Muscle of leg (tissue), 16 donors: ENCODE results near the gene CCDC24. TPM values are rescaled to one million over a fixed set of nuclear protein-coding genes. Genes with fewer than 3 reads are reported as not detected.

ENCODE experiments used
- DNase-seq: peaks from one replicate; pipeline ENCODE4 v3.0.0; 2013
- H3K27ac ChIP-seq: one replicate; pipeline ENCODE4 v1.5.1; 2013; ENCODE audit warnings: mild to moderate bottlenecking, low read length, control low read depth
- H3K27me3 ChIP-seq: one replicate; pipeline ENCODE4 v1.6.1; 2013; ENCODE audit warnings: low read length; ENCODE audit not compliant: control insufficient read depth, insufficient read depth
- H3K36me3 ChIP-seq: one replicate; pipeline ENCODE4 v1.6.1; 2013; ENCODE audit warnings: low read length; ENCODE audit not compliant: control insufficient read depth, insufficient read depth
- H3K4me1 ChIP-seq: one replicate; pipeline ENCODE4 v1.6.1; 2013; ENCODE audit warnings: low read length; ENCODE audit not compliant: control insufficient read depth, insufficient read depth
- H3K4me3 ChIP-seq: one replicate; pipeline ENCODE4 v1.5.1; 2013; ENCODE audit warnings: low read length, control low read depth
- H3K9me3 ChIP-seq: replicated peaks from 2 replicates; pipeline ENCODE4 v1.6.1; 2013; ENCODE audit warnings: low read depth, low read length; ENCODE audit not compliant: control insufficient read depth
- WGBS: methylation state at CpG from one replicate; pipeline ENCODE4 v1.1.5; 2013; ENCODE audit warnings: missing lambda C conversion rate; ENCODE audit not compliant: insufficient coverage; 5-methylcytosine and 5-hydroxymethylcytosine counted together
- long read RNA-seq, 11 donors: transcript quantifications; one replicate each; lab custom pipeline, GENCODE V29; 2026
- polyA plus RNA-seq, 8 donors: library from polyadenylated mRNA; unstranded; fragments of 120-200 nt; gene quantifications; one replicate each; pipeline versions ENCODE4 v1.2.1 to v1.2.3, GENCODE V29; 2013; ENCODE audit warnings: inconsistent platforms in 1 of 8, low replicate concordance in 1 of 8; ENCODE audit not compliant: insufficient read length in 8 of 8, insufficient read depth in 1 of 8
- total RNA-seq: library from RNA; stranded (reverse); fragments of 120-200 nt; gene quantifications from one replicate; pipeline ENCODE4 v1.2.4, GENCODE V29; 2013

CCDC24 gene
- total RNA-seq (0.98 TPM), polyA plus RNA-seq (1 to 10 TPM in 5 of 8 donors, under 1 TPM in 3; 0.77 to 1.9 (median 1.3) TPM)
- long read RNA-seq, donor 1, result 0 reads
- long read RNA-seq, donor 2, result 0 reads
- long read RNA-seq, donor 3, result 0 reads
- long read RNA-seq, donor 4, result 0 reads
- long read RNA-seq, donor 5, result 0 reads
- long read RNA-seq, donor 6, result 0 reads
- long read RNA-seq, donor 7, result 0 reads
- long read RNA-seq, donor 8, result 0 reads
- long read RNA-seq, donor 9, result 0 reads
- long read RNA-seq, donor 10, result 0 reads
- long read RNA-seq, donor 11, result 0 reads

DNA sequence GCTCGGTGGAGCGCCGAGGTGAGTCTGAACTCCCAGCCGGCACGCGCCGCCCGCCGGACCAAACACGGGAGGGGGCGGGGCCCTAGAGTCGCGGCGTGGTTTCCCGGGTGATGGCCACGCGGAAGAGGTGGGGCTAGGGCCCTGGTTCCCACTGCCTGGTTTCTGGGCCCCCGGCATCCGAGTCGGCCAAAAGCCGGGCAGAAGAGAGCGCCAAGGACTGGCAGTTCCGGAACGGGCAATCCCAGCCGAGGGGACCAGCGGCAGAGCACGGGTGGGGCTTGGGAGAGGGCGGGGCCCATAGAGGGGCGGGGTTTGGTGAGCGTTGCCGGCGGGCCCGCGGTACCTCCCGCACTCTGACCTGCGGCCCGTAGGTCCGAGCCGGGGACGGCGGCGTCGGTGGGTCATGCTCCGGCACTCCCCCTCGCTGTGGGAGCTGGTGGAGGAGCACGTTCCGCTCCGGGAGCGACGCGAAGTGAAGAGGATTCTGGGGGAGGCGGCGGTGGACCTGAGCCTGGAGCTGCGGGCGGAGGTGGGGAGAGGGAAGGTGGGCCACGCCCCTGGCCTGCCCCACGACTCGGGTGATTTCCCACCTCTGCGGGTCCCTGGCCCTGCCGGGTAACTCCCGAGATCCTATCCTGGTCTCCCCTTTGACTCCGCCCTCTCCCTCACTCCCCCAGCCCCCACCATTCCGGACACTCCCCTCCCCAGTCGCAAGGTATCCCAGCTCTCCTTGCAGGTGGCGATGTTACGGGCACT, at the start of gene CCDC24:
Gene CCDC24, plus strand, starts transcription at position 124 of the 756 bp plus-strand sequence. Its CDS starts 280 bp downstream, at position 404.
- no peak within 1 kb of the TSS for H3K27ac ChIP-seq
- H3K4me3 ChIP-seq, result peak within 1 kb of the TSS; percentile 70
- H3K36me3 ChIP-seq, result peaks cover 4% of the 10 kb centered on the region
- peaks cover 21% of the 10 kb centered on the region for H3K4me1 ChIP-seq
- no peaks in the 10 kb centered on the region for H3K27me3 ChIP-seq
- H3K9me3 ChIP-seq, result no peaks in the 10 kb centered on the region
- DNase-seq, result peak; percentile 85
- WGBS, result 1% methylated on average over 53 of the region's 66 CpGs

DNA sequence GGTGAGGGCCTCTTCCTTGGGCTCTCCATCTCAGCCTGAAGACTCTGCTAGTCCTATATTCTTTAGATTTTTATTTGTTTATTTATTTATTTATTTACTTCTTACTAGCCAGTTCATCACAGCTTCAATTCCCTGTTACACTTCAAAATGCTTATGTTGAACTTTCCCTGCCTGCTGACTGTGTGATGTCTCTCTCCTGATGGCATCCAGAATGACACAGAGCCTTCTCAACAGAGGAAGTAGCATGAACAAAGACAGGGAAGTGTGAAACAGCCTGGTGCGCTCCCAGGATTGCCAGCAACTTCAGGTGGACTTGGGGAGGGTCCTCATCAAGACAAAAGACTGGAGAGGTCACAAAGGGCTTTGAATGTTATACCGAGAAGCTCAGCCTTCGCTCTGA, 49.0 kb upstream of the CCDC24 start:
- H3K36me3 ChIP-seq, result peaks cover 3% of the 10 kb centered on the region
- no peak for DNase-seq
- peaks cover 22% of the 10 kb centered on the region for H3K4me1 ChIP-seq
- H3K27me3 ChIP-seq, result no peaks in the 10 kb centered on the region
- H3K27ac ChIP-seq, result no peak overlapping the region
- WGBS, result 84% methylated on average over 3 of the region's 3 CpGs
- H3K4me3 ChIP-seq, result no peak overlapping the region
- H3K9me3 ChIP-seq, result no peaks in the 10 kb centered on the region

DNA sequence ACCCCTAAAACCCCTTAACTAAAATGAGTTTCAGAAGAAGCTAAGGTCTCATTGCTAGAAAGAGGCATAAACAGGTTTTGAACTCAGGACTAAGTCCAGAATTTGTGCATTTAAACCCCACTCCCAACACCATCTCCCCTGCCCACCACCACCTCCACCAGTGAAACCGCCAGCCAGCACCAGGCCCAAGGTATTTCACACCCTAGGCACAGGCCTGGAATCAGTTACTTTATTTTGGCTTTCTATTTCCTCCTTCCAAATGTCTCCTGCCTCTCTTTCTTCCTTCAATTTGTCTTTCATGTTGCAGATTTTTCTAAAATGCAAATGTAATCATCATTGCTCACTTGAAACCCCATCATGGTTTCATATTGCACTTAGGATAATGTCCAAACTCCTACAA, 46.5 kb upstream of the CCDC24 start:
- DNase-seq, result no peak
- H3K27ac ChIP-seq, result no peak overlapping the region
- WGBS, result 100% methylated on average over 1 of the region's 1 CpG
- peaks cover 8% of the 10 kb centered on the region for H3K36me3 ChIP-seq
- no peaks in the 10 kb centered on the region for H3K27me3 ChIP-seq
- peaks cover 36% of the 10 kb centered on the region for H3K4me1 ChIP-seq
- H3K9me3 ChIP-seq, result no peaks in the 10 kb centered on the region
- H3K4me3 ChIP-seq, result no peak overlapping the region

DNA sequence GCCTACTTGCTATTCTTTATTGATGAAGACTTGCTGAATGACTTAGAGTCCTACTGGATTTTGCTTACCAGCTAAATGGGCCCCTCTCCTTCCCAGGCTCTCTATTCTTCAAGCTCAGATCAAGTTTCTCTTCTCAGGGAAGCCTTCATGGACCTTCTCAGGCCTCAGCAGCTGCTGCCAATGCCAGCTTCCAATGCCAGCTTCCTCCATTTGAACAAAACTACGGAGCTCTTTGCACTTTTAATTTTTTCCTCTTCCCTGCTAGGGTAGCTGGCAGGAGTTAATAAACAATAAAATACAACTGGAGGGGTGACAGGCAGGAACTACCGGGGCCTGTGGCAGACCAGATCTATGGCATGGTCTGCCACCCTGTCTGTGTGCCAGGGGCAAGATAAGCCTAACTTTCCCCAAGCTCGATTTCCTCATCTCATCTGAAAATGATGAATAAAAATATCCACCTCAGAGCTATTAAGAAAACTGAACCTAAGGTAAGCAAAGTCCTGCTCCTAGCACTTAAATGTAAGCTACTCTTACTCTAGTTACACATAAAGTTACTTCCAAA, 45.6 kb upstream of the CCDC24 start:
- DNase-seq, result peak; percentile 39

DNA sequence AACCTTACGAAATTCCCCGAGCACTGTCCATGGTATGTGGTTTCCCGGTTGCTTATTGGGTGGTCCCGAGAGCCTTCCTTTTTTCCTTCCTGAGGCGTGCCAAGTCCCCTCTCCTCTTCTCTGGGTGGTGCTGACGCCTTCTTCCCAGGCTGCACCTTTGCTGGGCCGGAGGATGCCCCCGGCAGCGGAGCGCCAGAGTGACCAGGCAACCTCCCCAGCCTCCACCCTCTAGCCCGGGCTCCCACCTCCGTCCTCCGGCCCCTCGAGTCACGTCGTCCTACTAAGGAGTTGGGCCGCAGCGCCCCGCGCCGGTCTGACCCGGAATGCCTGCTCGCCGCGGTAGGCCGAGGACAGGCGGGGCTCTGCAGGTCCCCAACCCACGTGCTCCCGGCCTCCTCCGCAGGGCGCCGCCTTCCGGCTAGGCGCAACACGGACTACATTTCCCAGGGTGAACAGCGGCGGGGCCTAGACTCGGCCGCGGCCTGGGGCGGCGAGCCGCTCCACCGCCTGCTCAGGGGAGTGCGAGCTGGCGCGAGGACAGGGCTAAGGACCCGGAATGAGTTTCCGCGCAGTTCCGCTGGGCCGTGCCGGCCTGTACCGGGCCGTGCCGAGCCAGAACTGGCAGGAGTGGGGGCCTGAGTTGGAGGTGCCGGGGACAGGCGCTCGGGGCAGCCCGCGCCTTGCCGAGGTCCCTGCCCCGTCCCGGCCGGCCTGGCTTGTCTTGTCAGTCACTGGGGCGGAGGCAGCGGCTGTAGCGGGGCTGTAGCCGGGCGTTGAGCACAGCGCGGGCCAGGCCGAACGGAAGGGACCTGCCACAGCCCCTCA, 45.0 kb upstream of the CCDC24 start, which contains the start of gene IPO13:
Gene IPO13, plus strand, starts transcription at position 715 of the 825 bp plus-strand sequence. CDS start 651 bp downstream, outside the sequence.
- Histone ChIP-seq H3K9me3 (no peaks in the 10 kb centered on the region), H3K27ac (peak within 1 kb of the TSS; percentile 94), H3K4me3 (peak within 1 kb of the TSS; percentile 67), H3K36me3 (peaks cover 20% of the 10 kb centered on the region), H3K27me3 (no peaks in the 10 kb centered on the region), H3K4me1 (peaks cover 41% of the 10 kb centered on the region)
- peak; percentile 98 for DNase-seq
- under 1% methylated on average over 74 of the region's 74 CpGs for WGBS

More for the DNA sequence above, 45.6 kb upstream of the CCDC24 start:
- H3K27ac ChIP-seq, result peak overlapping the region; percentile 91
- no CpG with 5 or more reads among the region's 3 CpGs for WGBS
- H3K4me1 ChIP-seq, result peaks cover 39% of the 10 kb centered on the region
- no peaks in the 10 kb centered on the region for H3K27me3 ChIP-seq
- no peaks in the 10 kb centered on the region for H3K9me3 ChIP-seq
- peak overlapping the region; percentile 67 for H3K4me3 ChIP-seq
- peaks cover 16% of the 10 kb centered on the region for H3K36me3 ChIP-seq

- peaks cover 22% of the 10 kb centered on the region for H3K36me3 ChIP-seq
- 4% methylated on average over 23 of the region's 27 CpGs for WGBS
- no peaks in the 10 kb centered on the region for H3K9me3 ChIP-seq
- peak; percentile 44 for DNase-seq
- H3K4me3 ChIP-seq, result peak overlapping the region; percentile 67
- H3K4me1 ChIP-seq, result peaks cover 41% of the 10 kb centered on the region
- H3K27ac ChIP-seq, result peak overlapping the region; percentile 94
- H3K27me3 ChIP-seq, result no peaks in the 10 kb centered on the region
Measured at GRCh38 chr1:43947061-43947873, 44.1 kb upstream of the CCDC24 start.

- Histone ChIP-seq H3K27me3 (no peaks in the 10 kb centered on the region), H3K4me1 (peaks cover 41% of the 10 kb centered on the region), H3K4me3 (peak overlapping the region; percentile 67), H3K9me3 (no peaks in the 10 kb centered on the region), H3K27ac (peak overlapping the region; percentile 8), H3K36me3 (peaks cover 25% of the 10 kb centered on the region)
- DNase-seq, result no peak
- WGBS, result 0% methylated on average over 1 of the region's 3 CpGs
Measured at GRCh38 chr1:43947874-43948437, 43.4 kb upstream of the CCDC24 start.

DNA sequence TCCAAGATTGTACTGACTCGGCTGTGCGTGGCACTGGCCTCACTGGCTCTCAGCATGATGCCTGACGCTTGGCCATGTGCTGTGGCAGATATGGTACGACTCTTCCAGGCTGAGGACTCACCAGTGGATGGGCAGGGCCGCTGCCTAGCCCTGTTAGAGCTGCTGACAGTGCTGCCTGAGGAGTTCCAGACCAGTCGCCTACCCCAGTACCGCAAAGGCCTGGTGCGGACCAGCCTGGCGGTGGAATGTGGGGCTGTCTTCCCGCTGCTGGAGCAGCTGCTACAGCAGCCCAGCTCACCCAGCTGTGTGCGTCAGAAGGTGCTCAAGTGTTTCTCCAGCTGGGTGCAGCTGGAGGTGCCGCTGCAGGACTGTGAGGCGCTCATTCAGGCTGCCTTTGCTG, 41.7 kb upstream of the CCDC24 start:
- DNase-seq, result no peak

More for the DNA sequence above, 41.7 kb upstream of the CCDC24 start:
- H3K27me3 ChIP-seq, result no peaks in the 10 kb centered on the region
- 80% methylated on average over 13 of the region's 13 CpGs for WGBS
- H3K36me3 ChIP-seq, result peaks cover 23% of the 10 kb centered on the region
- H3K4me1 ChIP-seq, result peaks cover 39% of the 10 kb centered on the region
- peak overlapping the region; percentile 26 for H3K27ac ChIP-seq
- H3K4me3 ChIP-seq, result no peak overlapping the region
- no peaks in the 10 kb centered on the region for H3K9me3 ChIP-seq
